ENCODE measurements around the gene KRTAP12-1.

GRCh38 chr21:44710756-44711326 lies 28.9 kb upstream of the KRTAP12-1 start:
- TF ChIP-seq MAX (IDR thresholded peaks at IDR 0.05) = peak; percentile 40
- no peak for TF ChIP-seq EP300 (IDR thresholded peaks at IDR 0.05; ENCODE audit: borderline replicate concordance)
- no peak for TF ChIP-seq REST (IDR thresholded peaks at IDR 0.05; ENCODE audit: low read depth)
- TF ChIP-seq CEBPB (IDR thresholded peaks at IDR 0.05) = no peak

Data from Ishikawa (cell line).